HG02884 (cell line): ENCODE results near the gene ITGB1.
A peak's percentile ranks its signal among the peaks of the same experiment; 100 is the strongest.
"Not testable (repeated sequence)": the region's sequence is repeated elsewhere in the genome, so short reads cannot be mapped to it uniquely, and the experiment has no call there.

Experiments
- ATAC-seq: cut with Tn5 transposase; IDR thresholded peaks from one replicate; pipeline ENCODE4 v1.9.1; 2021; ENCODE audit warnings: mild to moderate bottlenecking, moderate library complexity; ENCODE audit not compliant: unreplicated experiment

Gene ITGB1

DNA sequence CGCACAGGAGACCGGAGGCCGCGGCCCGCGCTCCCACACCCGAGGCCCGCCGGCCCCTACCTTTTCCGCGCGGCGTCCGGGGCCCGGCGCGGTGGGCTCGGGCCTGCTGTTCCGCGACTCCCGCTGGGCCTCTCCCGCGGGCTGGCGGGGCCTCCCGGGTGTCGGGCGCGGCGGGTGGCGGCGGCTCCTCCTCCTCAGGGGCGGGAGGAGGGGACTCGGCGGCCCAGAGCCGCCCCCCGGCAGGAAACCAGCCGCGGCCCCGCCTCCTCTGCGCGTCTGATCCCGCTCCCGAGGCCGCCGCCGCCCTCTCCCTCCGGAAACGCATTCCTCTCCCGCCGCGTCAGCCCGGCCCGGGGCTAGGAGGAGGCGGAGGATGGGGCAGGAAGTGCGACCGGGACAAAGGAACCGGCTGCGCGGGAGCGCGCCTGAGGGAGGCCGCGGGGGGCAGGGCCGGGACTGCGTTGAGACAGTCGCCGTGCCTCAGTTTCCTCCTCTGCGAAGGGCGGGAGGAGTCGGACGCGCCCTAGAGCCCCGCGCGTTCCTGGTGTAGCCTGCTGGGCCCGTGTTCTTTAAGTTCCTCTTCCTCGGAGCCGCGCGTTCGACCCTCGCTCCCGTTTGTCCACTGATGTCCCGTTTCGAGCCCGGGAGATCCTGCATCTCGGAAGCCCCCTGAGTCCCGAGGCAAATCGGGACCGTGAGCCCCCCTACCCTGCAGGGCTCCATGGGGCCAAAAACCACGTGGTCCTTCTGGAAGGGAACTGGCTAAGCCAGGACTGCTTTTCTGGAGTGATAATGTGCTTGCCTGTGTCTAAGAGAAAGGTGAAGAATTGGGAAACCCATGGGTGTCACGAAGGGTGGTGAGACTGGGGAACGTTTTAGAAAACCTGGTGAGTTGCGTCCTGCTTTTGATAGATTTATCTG lies at the start of gene ITGB1:
Gene ITGB1, minus strand, starts transcription at position 146 of the 921 bp plus-strand sequence. CDS start 22,672 bp downstream, outside the sequence.
- peak; percentile 58 for ATAC-seq

DNA sequence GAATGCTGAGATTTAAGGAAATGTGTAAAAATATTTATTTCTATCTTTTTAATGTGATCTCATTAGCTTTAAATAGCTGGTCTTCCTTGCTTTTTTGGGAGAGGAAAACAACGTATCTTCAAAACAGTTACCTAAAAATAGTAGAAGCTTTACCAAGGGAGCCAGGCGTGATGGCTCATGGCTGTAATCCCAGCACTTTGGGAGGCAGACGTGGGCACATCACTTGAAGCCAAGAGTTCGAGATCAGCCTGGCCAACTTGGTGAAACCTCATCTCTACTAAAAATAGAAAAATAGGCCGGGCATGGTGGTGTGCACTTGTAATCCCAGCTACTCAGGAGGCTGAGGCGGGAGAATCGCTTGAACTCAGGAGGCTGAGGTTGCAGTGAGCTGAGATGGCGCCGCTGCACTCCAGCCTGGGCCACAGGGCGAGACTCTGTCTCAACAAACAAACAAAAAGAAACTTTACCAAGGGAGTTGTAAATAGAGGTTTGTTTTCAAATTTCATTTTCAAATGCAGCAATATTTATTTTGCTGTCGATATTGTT lies 48.4 kb upstream of the ITGB1 start:
- no peak for ATAC-seq

DNA sequence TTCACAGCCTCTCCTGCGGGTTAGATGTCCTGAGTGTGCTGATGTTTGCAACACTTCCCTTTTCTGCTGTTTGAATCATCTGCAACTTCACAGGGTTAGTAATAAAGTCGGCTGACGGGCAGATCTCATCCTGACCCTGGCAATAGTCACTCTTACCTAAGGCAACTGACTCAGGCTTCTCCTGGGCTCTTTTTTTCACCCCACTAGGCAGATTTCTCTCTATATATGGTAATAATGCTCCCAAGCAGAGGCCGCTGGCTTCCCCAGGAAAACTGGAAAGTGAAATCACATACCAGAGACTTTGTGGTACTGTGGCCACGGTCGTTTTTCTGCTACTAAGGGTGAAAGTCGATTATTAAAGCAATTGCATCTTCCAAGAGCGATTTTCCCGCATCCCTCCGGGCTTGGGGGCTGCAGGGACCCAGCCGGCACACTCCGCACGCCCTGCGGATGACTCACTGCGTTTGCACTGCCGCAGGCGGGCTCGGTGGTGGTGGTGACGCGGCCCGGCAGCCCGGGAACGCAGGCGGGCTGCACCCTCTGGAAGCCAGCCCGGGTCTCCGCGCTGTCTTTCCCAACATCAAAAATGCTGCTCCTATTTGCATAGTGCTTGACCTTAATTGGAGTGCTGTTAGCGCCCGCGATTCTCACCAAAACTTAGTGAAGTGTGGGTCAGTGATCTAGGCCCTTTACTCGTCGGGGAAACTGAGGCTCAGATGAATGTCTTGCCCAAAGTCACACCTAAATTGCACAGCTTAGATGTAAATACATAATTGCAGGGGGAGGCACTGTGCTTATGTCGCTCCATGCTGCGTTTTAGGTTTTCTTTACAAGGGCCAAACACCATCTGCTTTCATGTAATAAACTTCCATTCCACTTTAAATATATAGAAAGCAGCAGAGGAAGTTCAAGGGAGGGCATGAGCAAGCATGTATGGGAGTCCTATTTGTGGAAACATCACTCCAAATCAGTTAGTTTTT lies 47.6 kb upstream of the ITGB1 start:
- ATAC-seq = peak; percentile 74

DNA sequence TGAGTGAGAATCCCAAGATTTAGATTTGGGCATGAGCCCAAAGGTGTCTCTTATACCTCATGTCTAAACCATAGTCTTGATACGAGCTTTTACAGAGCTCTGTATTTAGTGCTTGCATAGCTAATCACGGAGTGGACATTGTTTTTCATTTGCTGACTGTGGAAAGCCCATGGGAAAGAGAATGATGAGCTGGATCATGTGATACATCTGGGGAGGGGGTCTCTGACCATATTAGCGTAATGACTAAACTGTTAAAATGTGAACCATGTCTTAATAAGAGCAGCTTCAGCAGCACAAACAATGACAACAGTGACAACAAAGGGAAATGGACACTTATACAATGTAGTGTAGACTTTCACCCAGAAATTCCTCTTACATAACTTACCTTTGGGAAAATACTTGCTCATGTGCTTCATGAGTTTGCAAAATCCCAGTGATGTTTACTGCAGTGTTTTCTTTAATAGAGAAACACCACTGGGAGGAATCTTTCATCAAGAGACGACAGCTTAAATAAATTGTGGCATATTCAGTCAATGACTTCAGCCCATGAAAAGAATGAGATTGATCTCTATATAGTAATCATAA lies 44.0 kb upstream of the ITGB1 start:
- no peak for ATAC-seq

DNA sequence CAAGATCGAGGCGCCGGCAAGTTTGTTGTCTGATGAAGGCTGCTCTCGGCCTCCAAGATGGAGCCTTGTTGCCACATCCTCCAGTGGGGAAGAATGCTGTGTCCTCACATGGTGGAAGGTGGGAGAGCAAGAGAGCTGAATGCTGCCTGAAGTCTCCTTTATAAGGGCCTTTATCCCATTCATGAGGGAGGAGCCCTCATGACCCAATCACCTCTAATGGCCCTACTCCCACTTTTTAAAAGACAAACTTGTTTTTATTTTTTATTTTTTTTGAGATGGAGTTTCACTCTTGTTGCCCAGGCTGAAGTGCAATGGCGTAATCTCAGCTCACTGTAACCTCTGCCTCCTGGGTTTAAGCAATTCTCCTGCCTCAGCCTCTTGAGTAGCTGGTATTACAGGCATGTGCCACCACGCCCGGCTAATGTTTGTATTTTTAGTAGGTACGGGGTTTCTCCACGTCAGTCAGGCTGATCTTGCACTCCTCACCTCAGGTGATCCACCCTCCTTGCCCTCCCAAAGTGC lies 40.1 kb upstream of the ITGB1 start:
- ATAC-seq = not testable (repeated sequence)

DNA sequence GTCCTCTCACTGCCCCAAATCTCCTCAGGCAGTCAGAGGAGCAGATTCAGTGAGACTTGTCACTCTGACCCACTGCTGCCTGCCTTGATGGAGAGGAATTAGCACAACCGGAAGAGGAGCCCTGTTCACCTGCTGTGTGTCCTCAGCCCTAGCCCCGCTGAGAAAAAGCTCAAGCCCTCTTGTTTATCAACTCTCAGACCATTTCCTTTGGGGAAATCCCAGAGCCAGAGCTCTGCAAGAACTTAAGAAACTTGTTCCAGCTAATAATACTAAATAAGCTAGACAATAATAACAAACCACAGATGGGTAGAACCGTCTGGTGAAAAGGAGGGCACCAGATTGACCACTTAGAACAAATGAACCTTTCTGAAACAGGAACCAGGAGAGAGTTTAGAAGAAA lies 37.7 kb upstream of the ITGB1 start:
- peak; percentile 73 for ATAC-seq

DNA sequence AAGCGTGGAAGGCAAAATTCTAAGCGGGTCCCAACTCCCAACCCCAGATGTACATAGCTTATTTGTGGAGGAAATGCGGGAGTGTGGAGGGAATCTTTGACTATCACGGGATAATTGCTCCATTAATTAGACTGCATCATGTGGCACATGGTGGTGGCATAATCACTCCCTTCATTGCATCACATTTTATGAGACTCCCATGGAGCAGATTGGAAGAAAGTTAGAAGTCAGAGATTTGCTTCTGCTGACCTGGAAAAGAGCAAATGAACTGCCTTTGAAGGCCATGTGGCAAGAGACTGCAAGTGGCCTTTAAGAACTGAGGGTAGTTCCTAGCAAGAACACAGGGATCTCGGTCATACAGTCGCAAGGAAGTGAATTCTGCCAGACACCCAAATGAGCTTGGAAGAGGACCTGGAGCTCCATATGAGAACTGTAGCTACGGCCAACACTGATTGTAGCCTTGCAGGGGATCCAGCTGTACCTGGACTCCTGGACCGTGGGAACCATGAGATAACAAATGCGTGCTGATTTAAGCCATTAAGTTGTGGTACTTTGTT lies 37.1 kb upstream of the ITGB1 start:
- no peak for ATAC-seq

DNA sequence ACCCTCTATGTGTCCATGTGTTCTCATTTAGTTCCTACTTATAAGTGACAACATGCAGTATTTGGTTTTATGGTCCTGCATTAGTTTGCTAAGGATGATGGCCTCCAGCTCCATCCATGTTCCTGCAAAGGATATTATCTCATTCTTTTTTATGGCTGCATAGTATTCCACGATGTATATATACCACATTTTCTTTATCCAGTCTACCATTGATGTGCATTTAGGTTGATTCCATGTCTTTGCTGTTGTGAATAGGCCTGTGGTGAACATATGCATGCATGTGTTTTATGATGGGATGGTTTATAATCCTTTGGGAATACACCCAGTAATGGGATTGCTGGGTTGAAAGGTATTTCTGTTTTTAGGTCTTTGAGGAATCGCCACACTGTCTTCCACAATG lies 36.6 kb upstream of the ITGB1 start:
- not testable (repeated sequence) for ATAC-seq

DNA sequence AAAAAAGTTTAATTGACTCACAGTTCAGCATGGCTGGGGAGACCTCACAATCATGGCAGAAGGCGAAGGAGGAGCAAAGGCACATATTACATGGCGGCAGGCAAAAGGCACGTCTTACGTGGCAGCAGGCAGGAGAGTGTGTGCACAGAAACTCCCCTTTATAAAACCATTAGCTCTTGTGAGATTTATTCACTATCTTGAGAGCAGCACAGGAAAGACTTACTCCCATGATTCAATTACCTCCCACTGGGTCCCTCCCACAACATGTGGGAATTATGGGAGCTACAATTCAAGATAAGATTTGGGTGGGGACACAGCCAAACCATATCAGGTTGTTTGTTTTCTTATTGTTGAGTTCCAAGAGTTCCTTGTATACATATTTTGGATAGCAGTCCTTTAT lies 34.3 kb upstream of the ITGB1 start:
- ATAC-seq = not testable (repeated sequence)

DNA sequence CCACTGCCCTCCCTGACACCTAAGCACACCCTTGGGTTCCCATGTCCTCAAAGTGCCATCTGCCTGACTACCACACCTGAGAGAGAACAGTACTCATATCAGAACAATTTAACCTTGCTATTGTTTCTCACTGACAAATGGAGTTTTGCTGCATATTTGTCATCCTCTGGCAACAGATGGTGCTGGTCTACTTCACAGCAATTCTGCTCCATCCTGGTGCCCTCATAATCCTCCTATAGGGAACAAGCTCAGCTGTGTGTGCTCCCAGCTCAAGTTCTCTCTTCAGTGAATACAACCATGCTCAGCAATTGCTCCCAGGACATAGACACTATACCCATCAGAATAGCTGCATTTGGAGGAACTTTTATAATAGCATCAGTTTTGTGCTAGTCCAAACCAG lies 32.8 kb upstream of the ITGB1 start:
- ATAC-seq = no peak

DNA sequence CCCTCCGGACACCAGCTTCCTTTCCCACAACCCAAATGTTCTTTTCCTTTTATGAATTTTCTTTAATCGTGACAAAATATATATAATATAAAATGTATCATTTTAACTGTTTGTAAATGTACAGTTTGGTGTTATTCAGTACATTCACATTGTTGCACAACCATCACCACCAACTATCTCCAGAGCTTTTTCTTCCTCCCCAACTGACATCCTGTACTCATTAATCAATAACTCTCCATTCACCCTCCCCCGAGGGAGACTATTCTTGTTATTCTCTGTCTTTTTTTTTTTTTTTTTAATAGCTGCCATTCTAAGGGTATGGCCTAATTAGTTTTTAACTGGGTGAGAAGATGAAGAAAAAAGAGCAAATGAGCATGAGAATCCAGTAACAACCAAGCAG lies 30.6 kb upstream of the ITGB1 start:
- no peak for ATAC-seq

DNA sequence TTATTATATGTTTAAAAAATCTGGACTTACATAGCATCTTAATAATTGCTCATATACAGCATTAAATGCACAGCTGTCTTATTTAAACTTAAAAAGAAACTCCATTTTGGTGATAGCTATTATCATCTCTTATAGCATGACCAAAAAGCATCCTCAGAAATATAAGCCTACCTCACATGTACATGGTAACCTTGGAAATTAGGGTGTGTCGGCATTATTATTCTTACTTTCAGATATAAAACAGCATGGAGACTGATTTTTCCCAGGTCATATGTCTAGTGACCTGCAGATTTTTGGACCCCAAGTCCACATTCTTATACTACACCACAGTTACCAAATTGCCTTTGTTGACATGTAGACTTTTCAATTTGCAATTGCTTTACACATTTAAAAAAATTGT lies 29.1 kb upstream of the ITGB1 start:
- no peak for ATAC-seq

DNA sequence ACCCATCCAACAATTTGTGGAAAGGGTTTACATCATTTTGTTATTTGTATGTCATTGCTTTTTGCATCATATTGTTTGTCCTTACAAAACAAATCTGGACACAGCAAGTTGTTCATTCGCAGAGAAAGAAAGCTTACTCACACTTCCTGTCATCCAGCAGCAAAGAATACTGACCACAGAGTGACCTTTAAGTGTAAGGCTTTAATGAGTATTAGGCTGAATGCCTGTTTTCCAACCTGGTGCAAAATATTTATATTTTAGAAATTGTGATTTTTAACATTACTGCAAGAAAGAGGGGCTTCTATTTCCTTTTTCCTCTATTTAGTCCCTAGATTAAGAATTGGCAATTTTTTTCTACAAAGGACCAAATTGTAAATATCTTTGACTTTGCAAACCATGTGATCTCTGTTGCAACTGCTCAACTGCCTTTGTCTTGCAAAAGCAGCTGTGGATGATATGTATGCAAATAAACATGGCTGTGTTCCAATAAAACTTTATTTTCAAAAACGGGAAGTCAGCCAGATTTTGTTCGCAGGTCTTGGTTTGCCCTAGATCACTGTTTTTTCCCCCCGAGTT lies 27.8 kb upstream of the ITGB1 start:
- no peak for ATAC-seq

DNA sequence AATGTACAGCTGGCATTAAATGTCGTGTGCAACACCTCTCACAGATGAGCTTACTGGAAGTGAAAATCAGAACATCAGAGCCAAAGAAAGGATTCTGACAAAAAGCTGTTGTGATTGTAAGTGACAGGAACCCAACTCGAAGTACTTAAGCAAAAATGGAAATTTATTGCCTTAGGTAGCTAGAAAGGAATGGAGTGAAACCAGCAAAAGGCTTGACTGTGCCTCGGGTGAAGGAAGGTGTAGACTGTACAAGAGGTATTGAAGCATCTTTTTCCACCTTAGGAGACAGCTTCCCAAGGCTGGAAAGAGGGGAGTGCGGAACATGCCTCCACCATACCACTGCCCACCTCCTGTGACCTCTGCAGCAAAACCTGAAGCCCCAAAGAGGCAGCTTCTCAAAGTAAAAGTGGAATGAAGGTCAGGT lies 27.3 kb upstream of the ITGB1 start:
- ATAC-seq = no peak

DNA sequence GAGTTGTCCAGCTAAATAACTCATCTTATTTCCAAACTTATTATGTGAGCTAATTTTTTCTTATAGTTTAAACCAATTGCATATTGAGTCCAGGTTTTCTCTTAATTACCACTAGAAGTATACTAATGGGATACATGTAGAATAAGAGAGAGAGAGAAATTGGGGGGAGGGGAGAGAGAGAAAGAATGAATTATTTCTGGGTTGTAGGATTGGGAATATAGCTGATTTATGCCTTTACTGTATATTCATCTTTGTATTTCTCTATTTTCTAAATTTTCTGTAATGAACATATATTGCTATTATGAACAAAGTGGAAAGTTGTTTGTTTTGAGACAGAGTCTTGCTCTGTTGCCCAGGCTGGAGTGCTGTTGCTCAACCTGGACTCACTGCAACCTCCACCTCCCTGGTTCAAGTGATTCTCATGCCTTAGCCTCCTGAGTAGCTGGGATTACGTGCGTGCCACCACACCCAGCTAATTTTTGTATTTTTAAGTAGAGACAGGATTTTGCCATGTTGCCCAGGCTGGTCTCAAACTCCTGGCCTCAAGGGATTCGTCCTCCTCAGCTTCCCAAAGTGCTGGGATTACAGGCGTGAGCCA lies 26.1 kb upstream of the ITGB1 start:
- ATAC-seq = no peak

DNA sequence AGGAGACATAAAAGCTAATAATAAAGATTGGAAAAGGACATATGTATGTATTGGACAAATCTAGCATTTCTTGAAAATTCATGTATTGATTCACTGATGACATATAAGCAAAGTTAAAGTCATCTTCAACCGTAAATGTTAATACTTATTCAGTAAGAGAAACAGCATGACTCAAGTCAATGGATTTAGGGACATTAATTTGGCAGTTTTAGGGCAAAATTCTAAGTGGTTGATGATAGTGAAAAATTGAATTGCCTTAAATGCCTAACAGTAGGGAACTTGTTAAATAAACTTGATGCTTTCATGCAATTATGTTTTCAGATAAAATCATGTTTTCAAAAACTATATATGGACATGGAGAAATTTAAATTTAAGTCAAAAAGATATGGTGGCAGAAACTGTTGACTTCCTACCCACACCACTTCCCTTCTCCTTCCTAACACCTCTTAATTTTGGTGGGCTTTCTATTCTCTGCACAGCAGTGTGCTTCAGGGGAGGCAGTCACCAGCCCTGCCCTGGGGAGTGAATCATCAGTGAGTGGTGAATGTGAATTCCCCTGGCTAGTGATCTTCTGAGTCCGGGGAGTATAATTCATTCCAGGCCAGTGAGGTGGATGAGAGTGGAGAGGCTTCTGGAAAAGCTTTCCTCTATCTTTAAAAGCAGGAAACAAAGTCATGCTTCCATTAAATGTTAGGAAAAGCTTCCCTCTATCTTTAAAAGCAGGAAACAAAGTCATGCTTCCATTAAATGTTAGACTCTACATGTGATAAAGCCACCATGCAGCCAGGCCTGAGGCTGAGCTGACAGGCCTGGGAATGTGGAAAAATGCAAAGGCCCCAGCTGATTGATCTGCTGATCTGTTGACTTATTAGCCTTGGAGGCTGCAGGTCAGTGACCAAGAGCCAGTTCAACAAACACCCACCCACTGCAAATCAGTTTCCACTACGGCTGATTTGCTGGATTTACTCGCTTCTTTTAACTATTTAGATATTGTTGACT lies 25.2 kb upstream of the ITGB1 start:
- no peak for ATAC-seq

DNA sequence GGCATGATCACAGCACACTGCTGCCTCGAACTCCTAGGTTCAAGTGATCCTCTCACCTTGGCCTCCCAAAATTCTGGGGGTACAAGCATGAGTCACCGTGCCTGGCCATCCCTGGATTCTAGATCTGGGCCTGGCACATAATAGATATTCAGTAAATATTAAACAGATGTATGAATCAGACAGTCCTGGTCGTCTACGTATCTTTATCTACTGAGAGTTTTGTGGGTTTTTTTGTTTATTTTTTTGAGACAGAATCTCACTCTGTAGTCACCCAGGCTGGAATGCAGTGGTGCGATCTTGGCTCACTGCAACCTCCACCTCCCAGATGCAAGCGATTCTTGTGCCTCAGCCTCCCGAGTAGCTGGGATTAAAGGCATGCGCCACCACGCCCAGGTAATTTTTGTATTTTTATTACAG lies 24.3 kb upstream of the ITGB1 start:
- ATAC-seq = no peak

DNA sequence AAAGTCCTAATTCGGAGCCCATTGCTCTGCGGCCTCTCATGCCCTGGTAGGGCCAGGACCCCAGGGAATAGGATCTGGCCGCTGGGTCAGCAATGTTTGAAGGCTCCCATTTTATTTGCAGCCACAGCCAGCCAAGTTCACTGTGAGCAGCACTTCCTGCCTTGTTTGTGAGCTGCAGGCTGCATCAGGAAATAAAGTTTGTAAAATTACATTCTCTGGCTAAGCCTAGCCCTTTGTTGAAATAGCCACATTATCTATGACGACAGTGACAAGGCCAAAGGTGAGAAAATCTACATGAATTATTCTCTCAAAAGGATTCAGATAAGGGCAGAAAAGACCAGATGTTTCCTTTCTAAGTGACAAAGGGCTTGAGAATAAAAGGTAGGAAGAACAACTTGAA lies 23.7 kb upstream of the ITGB1 start:
- no peak for ATAC-seq
